ENCODE data around the gene MKNK1.

The MKNK1 gene

GRCh38 chr1:46618754-46619415 lies 14.8 kb upstream of the MKNK1 start:
- no peak for DNase-seq

- DNase-seq, result no peak
Observed at GRCh38 chr1:46617833-46618232, 13.8 kb upstream of the MKNK1 start.

GRCh38 chr1:46617108-46617800 lies 13.2 kb upstream of the MKNK1 start:
- DNase-seq, result no peak

GRCh38 chr1:46616277-46617107 lies 12.4 kb upstream of the MKNK1 start, which contains the start of gene MOB3C:
MOB3C (minus strand) TSS chr1:46616811; CDS start chr1:46613321, 3,490 bp downstream.
- peak; percentile 46 to 53 for DNase-seq

GRCh38 chr1:46615735-46616134 lies 11.7 kb upstream of the MKNK1 start:
- no peak for DNase-seq

GRCh38 chr1:46615088-46615487 lies 11.0 kb upstream of the MKNK1 start:
- no peak for DNase-seq

- no peak for DNase-seq
Observed at GRCh38 chr1:46614604-46614984, 10.5 kb upstream of the MKNK1 start.

- peak in 1 of 2 donors; percentile 24 for DNase-seq
Observed at GRCh38 chr1:46613661-46614603, 9.9 kb upstream of the MKNK1 start.

- DNase-seq, result no peak
Observed at GRCh38 chr1:46612937-46613660, 9.0 kb upstream of the MKNK1 start.

- no peak for DNase-seq
Observed at GRCh38 chr1:46611691-46612221, 7.7 kb upstream of the MKNK1 start.

GRCh38 chr1:46607345-46608130 lies 3.5 kb upstream of the MKNK1 start:
- DNase-seq, result no peak

- DNase-seq, result no peak
Observed at GRCh38 chr1:46606255-46606965, 2.3 kb upstream of the MKNK1 start.

- no peak for DNase-seq
Observed at GRCh38 chr1:46605232-46605631, 1.2 kb upstream of the MKNK1 start.

GRCh38 chr1:46603481-46603857 lies 599 bp downstream of the MKNK1 start:
- DNase-seq, result no peak

GRCh38 chr1:46601257-46602007 lies 2.6 kb downstream of the MKNK1 start:
- no peak for DNase-seq

- DNase-seq, result no peak
Observed at GRCh38 chr1:46599059-46599970, 4.8 kb downstream of the MKNK1 start.

- no peak for DNase-seq
Observed at GRCh38 chr1:46596846-46597245, 7.2 kb downstream of the MKNK1 start.

GRCh38 chr1:46596036-46596435 lies 8.0 kb downstream of the MKNK1 start:
- no peak for DNase-seq

All from stimulated activated CD4-positive, alpha-beta T cell treated with anti-CD3 and anti-CD28 coated beads, Interleukin-2, amount 100 ng/mL, for 48 hours (primary cell).